Stimulated activated memory B cell treated with anti-CD40 and anti-IgM and Interleukin-4, amounts not matched to agents 10 μg/mL and 1 μg/mL and 100 μg/mL, for 72 hours (primary cell): Measurements from ENCODE around the gene BNC2.

Experiments used
- ATAC-seq: fragments of 150-1000 bp; cut with Tn5 transposase; 2 replicates; pipeline ENCODE4 v1.10.0; 2021
- H3K27ac Mint-ChIP-seq: one replicate; pipeline ENCODE4 v1.8.0; 2022; ENCODE audit warnings: mild to moderate bottlenecking, mixed read lengths
- H3K27me3 Mint-ChIP-seq: one replicate; pipeline ENCODE4 v1.8.0; 2022; ENCODE audit warnings: mixed read lengths
- H3K36me3 Mint-ChIP-seq: one replicate; pipeline ENCODE4 v1.8.0; 2022; ENCODE audit warnings: mixed read lengths
- H3K4me1 Mint-ChIP-seq: one replicate; pipeline ENCODE4 v1.8.0; 2022; ENCODE audit warnings: mixed read lengths
- H3K4me3 Mint-ChIP-seq: one replicate; pipeline ENCODE4 v1.8.0; 2022; ENCODE audit warnings: mild to moderate bottlenecking, moderate library complexity, mixed read lengths
- H3K9me3 Mint-ChIP-seq: one replicate; pipeline ENCODE4 v1.8.0; 2022; ENCODE audit warnings: mixed read lengths

BNC2 gene

GRCh38 chr9:16368237-16369087 lies 502.0 kb downstream of the BNC2 start:
- Mint-ChIP-seq H3K9me3 (peaks cover 11% of the 10 kb centered on the region), H3K27ac (no peak overlapping the region), H3K27me3 (no peaks in the 10 kb centered on the region), H3K4me1 (no peaks in the 10 kb centered on the region), H3K4me3 (no peak overlapping the region), H3K36me3 (no peaks in the 10 kb centered on the region)
- ATAC-seq = no peak

DNA sequence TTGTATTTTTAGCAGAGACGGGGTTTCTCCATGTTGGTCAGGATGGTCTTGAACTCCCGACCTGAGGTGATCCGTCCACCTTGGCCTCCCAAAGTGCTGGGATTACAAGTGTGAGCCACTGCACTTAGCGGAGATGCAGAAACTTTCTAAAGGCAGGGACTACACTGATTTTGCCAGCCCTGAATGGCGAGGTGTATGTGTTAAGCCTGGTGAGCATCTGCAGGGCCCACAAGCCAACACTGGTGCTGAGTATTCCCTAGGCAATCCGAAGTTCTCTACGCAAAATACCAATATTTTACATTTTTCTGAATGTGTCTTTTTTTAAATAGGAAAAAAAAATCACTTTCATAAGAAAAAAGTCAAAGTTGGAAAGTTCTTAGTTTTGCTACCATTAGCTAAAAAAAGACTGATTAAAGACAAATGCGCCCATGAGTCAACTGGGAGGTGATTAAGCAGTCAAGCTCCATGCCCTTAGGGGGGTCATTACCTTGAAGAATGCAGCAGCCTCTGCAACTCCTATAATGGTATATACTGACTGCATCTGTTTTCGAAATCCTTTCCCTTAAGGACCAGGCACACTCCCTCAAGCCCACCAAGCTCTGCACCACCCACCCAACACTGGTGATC lies 502.8 kb downstream of the BNC2 start:
- H3K27me3 Mint-ChIP-seq = no peaks in the 10 kb centered on the region
- no peaks in the 10 kb centered on the region for H3K4me1 Mint-ChIP-seq
- H3K36me3 Mint-ChIP-seq = no peaks in the 10 kb centered on the region
- no peak overlapping the region for H3K4me3 Mint-ChIP-seq
- no peak overlapping the region for H3K27ac Mint-ChIP-seq
- no peak for ATAC-seq
- H3K9me3 Mint-ChIP-seq = peaks cover 11% of the 10 kb centered on the region

GRCh38 chr9:16364347-16364746 lies 506.1 kb downstream of the BNC2 start:
- no peak overlapping the region for H3K4me3 Mint-ChIP-seq
- no peak overlapping the region for H3K27ac Mint-ChIP-seq
- no peak for ATAC-seq
- no peaks in the 10 kb centered on the region for H3K4me1 Mint-ChIP-seq
- no peaks in the 10 kb centered on the region for H3K36me3 Mint-ChIP-seq
- H3K9me3 Mint-ChIP-seq = peaks cover 11% of the 10 kb centered on the region
- H3K27me3 Mint-ChIP-seq = no peaks in the 10 kb centered on the region

DNA sequence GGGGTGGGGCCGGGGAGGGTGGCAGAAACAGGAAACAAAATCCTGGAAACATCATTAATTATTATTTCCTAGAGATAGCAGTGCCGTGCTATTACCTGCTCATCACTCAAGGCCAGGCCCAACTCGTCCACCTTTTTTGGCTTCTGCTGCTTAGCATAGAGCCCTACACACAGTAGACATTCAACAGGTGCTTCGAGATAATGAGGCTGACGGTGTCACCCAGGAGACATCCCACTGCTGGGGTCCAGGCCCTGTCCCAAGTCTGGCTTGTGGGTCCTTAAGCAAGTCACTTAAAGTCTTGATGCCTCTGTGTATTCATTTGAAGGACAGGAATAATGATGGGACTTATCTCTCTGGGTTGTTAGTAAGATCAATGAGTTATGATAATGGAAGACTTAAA lies 506.6 kb downstream of the BNC2 start:
- peaks cover 13% of the 10 kb centered on the region for H3K9me3 Mint-ChIP-seq
- H3K27ac Mint-ChIP-seq = no peak overlapping the region

GRCh38 chr9:16363073-16363781 lies 507.2 kb downstream of the BNC2 start:
- ATAC-seq = no peak
- H3K4me3 Mint-ChIP-seq = no peak overlapping the region
- no peaks in the 10 kb centered on the region for H3K36me3 Mint-ChIP-seq
- H3K27ac Mint-ChIP-seq = no peak overlapping the region
- peaks cover 13% of the 10 kb centered on the region for H3K9me3 Mint-ChIP-seq
- H3K4me1 Mint-ChIP-seq = no peaks in the 10 kb centered on the region
- no peaks in the 10 kb centered on the region for H3K27me3 Mint-ChIP-seq

More for the DNA sequence above, 506.6 kb downstream of the BNC2 start:
- Mint-ChIP-seq H3K27me3 (no peaks in the 10 kb centered on the region), H3K4me1 (no peaks in the 10 kb centered on the region), H3K36me3 (no peaks in the 10 kb centered on the region), H3K4me3 (no peak overlapping the region)
- no peak for ATAC-seq

DNA sequence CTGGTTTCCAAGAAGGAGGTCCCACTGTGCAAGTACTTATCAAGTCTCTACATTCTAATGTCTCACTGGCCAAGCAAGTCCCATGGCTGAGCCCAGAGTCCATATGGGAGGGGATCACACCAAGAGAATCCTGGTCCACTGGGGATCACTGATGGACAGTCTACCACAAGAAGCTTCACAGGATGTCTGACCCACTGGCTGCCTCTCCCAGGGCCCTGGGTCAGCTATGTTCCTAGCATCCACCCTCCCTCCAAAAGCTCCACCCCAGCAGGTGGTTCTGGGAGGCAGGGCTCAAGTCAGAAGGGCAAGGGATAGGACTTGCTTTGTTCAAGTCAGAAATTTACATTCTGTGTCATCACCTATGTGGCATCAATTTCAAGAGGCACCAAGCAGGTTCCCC lies 508.5 kb downstream of the BNC2 start:
- Mint-ChIP-seq H3K4me3 (no peak overlapping the region), H3K36me3 (no peaks in the 10 kb centered on the region), H3K27ac (no peak overlapping the region), H3K27me3 (no peaks in the 10 kb centered on the region), H3K4me1 (no peaks in the 10 kb centered on the region), H3K9me3 (peaks cover 10% of the 10 kb centered on the region)
- ATAC-seq = no peak

GRCh38 chr9:16361118-16361517 lies 509.4 kb downstream of the BNC2 start:
- H3K4me1 Mint-ChIP-seq = no peaks in the 10 kb centered on the region
- no peak overlapping the region for H3K27ac Mint-ChIP-seq
- H3K27me3 Mint-ChIP-seq = no peaks in the 10 kb centered on the region
- no peaks in the 10 kb centered on the region for H3K36me3 Mint-ChIP-seq
- H3K4me3 Mint-ChIP-seq = no peak overlapping the region
- no peak for ATAC-seq
- peaks cover 7% of the 10 kb centered on the region for H3K9me3 Mint-ChIP-seq

DNA sequence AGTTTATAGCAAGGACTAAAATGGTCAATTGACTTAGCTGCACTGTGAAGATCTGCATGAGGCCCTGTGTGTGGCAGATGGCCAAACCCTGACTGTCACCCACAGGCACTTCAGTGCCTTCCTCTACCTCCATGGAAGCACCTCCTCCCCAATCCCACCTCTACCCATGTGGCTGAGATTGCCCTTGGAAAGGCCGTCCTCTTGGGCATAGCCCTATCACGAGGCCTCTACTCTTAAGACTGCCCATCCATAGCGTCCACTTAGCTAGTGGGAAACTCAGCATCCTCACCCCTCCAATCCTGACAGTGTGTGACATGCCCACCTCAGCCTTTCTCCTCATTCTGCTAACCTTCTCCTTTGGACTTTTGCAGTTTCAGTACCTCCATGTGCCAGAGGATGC lies 510.2 kb downstream of the BNC2 start:
- peaks cover 7% of the 10 kb centered on the region for H3K9me3 Mint-ChIP-seq
- no peak for ATAC-seq
- H3K27ac Mint-ChIP-seq = no peak overlapping the region
- H3K36me3 Mint-ChIP-seq = no peaks in the 10 kb centered on the region
- no peak overlapping the region for H3K4me3 Mint-ChIP-seq
- no peaks in the 10 kb centered on the region for H3K4me1 Mint-ChIP-seq
- no peaks in the 10 kb centered on the region for H3K27me3 Mint-ChIP-seq
